Measurements from ENCODE around the gene RGL2. TPM values are rescaled to one million over a fixed set of nuclear protein-coding genes. Genes with fewer than 3 reads are reported as not detected.

RGL2 gene
- polyA plus RNA-seq, 3 donors, result 14.9 to 145 (median 15.5) TPM

DNA sequence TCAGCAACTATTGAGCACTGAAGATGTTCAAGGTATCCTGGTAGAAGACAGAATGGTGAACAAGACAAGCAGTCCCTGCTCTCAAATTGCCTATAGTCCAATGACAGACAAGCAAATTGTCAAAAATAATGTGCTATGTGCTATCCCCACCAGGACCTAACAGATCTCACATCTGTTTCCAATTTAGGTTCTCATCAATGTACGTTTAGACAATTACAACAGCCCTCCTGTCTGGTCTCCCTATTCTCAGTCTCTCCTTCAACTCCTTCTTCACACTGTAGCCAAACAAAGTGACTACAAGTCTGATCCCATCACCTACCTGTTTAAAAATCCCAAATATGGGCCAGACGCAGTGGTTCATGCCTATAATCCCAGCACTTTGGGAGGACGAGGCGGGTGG, 7.6 kb upstream of the RGL2 start:
- Histone ChIP-seq H3K36me3 (replicated peaks in 1 of 2; ENCODE audit: control insufficient read depth in 1 of 2, insufficient read depth in 2 of 2, low read length in 2 of 2) (peaks cover 40 to 87% of the 10 kb centered on the region in 2 donors), H3K4me2 (replicated peaks; ENCODE audit: extremely low read depth, low read length, poor library complexity, severe bottlenecking) (no peak overlapping the region), H2AFZ (ENCODE audit: insufficient read depth, low read depth, low read length, poor library complexity, severe bottlenecking) (no peak overlapping the region), H3K4me1 (ENCODE audit: control insufficient read depth in 1 of 2, insufficient read depth in 2 of 2, low read length in 2 of 2) (peaks cover 3 to 11% of the 10 kb centered on the region in 2 donors), H3K27ac (ENCODE audit: low read depth in 1 of 2, low read length in 2 of 2) (peak overlapping the region in 1 of 2 donors; percentile 6), H4K20me1 (ENCODE audit: insufficient read depth, low read length) (peaks cover 99% of the 10 kb centered on the region), H3K4me3 (replicated peaks in 1 of 3; ENCODE audit: low read depth in 2 of 3, low read length in 3 of 3) (no peak overlapping the region), H3K27me3 (ENCODE audit: control insufficient read depth in 2 of 2, insufficient read depth in 2 of 2, low read length in 2 of 2) (no peaks in the 10 kb centered on the region), H3K9ac (ENCODE audit: insufficient read depth, low read length, poor library complexity, severe bottlenecking) (no peak overlapping the region), H3K79me2 (ENCODE audit: insufficient read depth, low read length) (peaks cover 100% of the 10 kb centered on the region), H3K9me3 (replicated peaks in 1 of 2; ENCODE audit: control insufficient read depth in 1 of 2, insufficient read depth in 1 of 2, low read length in 2 of 2) (no peaks in the 10 kb centered on the region)
- TF ChIP-seq, protein P1, sequence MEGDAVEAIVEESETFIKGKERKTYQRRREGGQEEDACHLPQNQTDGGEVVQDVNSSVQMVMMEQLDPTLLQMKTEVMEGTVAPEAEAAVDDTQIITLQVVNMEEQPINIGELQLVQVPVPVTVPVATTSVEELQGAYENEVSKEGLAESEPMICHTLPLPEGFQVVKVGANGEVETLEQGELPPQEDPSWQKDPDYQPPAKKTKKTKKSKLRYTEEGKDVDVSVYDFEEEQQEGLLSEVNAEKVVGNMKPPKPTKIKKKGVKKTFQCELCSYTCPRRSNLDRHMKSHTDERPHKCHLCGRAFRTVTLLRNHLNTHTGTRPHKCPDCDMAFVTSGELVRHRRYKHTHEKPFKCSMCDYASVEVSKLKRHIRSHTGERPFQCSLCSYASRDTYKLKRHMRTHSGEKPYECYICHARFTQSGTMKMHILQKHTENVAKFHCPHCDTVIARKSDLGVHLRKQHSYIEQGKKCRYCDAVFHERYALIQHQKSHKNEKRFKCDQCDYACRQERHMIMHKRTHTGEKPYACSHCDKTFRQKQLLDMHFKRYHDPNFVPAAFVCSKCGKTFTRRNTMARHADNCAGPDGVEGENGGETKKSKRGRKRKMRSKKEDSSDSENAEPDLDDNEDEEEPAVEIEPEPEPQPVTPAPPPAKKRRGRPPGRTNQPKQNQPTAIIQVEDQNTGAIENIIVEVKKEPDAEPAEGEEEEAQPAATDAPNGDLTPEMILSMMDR (IDR thresholded peaks at IDR 0.05), result no peak
- intact Hi-C loops (cut with micrococcal nuclease), result no loop called here
- peaks cover 53 to 84% of the 10 kb centered on the region in 2 donors for H3K36me3 Mint-ChIP-seq
- 97% methylated on average over 4 of the region's 4 CpGs for WGBS (ENCODE audit: insufficient coverage)
- no peak overlapping the region for H3K4me3 Mint-ChIP-seq
- H3K4me1 Mint-ChIP-seq, result peaks cover 32% of the 10 kb centered on the region
- no peaks in the 10 kb centered on the region for H3K27me3 Mint-ChIP-seq (ENCODE audit: low read depth in 3 of 3)
- no peak for DNase-seq
- peak overlapping the region in 2 of 7 donors; percentile 42 to 62 for H3K27ac Mint-ChIP-seq
- H3K9me3 Mint-ChIP-seq, result peaks cover 0 to 1% (median 0%) of the 10 kb centered on the region in 7 donors

DNA sequence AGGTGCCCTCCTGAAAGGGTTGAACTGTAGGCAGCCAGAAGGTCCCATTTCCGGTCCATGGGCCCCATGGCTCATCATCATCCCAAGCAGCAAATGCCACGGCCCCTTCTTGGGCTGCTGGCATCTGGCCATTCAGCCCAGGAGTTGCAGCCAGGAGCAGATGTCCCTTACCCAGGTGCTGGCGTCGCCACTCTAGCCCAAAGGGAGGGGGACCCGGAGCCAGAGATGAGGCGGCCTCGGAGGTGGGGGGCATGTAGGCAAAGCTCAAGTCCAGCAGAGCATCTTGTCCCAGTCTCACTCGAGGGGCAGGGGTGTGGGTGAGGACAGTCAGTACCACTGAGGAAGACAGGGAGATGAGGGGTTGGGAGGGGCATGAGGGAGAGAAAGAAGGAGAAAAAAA, 6.3 kb upstream of the RGL2 start:
- H3K4me1 ChIP-seq (ENCODE audit: control insufficient read depth in 1 of 2, insufficient read depth in 2 of 2, low read length in 2 of 2), result peaks cover 16 to 24% of the 10 kb centered on the region in 2 donors
- peaks cover 0 to 1% (median 0%) of the 10 kb centered on the region in 7 donors for H3K9me3 Mint-ChIP-seq
- H3K9me3 ChIP-seq (replicated peaks in 1 of 2; ENCODE audit: control insufficient read depth in 1 of 2, insufficient read depth in 1 of 2, low read length in 2 of 2), result no peaks in the 10 kb centered on the region
- H3K9ac ChIP-seq (ENCODE audit: insufficient read depth, low read length, poor library complexity, severe bottlenecking), result no peak overlapping the region
- H2AFZ ChIP-seq (ENCODE audit: insufficient read depth, low read depth, low read length, poor library complexity, severe bottlenecking), result no peak overlapping the region
- intact Hi-C loops (cut with micrococcal nuclease), result no loop called here
- peaks cover 38 to 80% of the 10 kb centered on the region in 2 donors for H3K36me3 ChIP-seq (replicated peaks in 1 of 2; ENCODE audit: control insufficient read depth in 1 of 2, insufficient read depth in 2 of 2, low read length in 2 of 2)
- no peak overlapping the region for H3K27ac ChIP-seq (ENCODE audit: low read depth in 1 of 2, low read length in 2 of 2)
- peaks cover 49 to 80% of the 10 kb centered on the region in 2 donors for H3K36me3 Mint-ChIP-seq
- H3K4me3 ChIP-seq (replicated peaks in 1 of 3; ENCODE audit: low read depth in 2 of 3, low read length in 3 of 3), result no peak overlapping the region
- peaks cover 41% of the 10 kb centered on the region for H3K4me1 Mint-ChIP-seq
- 96% methylated on average over 8 of the region's 8 CpGs for WGBS (ENCODE audit: insufficient coverage)
- H3K27me3 ChIP-seq (ENCODE audit: control insufficient read depth in 2 of 2, insufficient read depth in 2 of 2, low read length in 2 of 2), result no peaks in the 10 kb centered on the region
- H4K20me1 ChIP-seq (ENCODE audit: insufficient read depth, low read length), result peaks cover 99% of the 10 kb centered on the region
- H3K4me2 ChIP-seq (replicated peaks; ENCODE audit: extremely low read depth, low read length, poor library complexity, severe bottlenecking), result no peak overlapping the region
- no peak for DNase-seq
- peaks cover 100% of the 10 kb centered on the region for H3K79me2 ChIP-seq (ENCODE audit: insufficient read depth, low read length)
- H3K27ac Mint-ChIP-seq, result peak overlapping the region in 3 of 7 donors; percentile 0 to 50 (median 21)
- H3K27me3 Mint-ChIP-seq (ENCODE audit: low read depth in 3 of 3), result no peaks in the 10 kb centered on the region
- TF ChIP-seq, protein P1 (IDR thresholded peaks at IDR 0.05), result no peak
- no peak overlapping the region for H3K4me3 Mint-ChIP-seq

Data from CD14-positive monocyte (primary cell).